Measurements from ENCODE around the gene ZNF3. TPM values are rescaled to one million over a fixed set of nuclear protein-coding genes. Genes with fewer than 3 reads are reported as not detected.

The ZNF3 gene
- total RNA-seq, 1 donor from 2014 or later = 56.0 TPM

- H3K27ac Mint-ChIP-seq = no peak overlapping the region
- H3K36me3 Mint-ChIP-seq = peaks cover 76% of the 10 kb centered on the region
- no peak for DNase-seq (ENCODE audit: low spot score)
- Histone ChIP-seq H2AFZ (replicated peaks) (no peak overlapping the region), H3K9ac (no peak overlapping the region), H4K20me1 (ENCODE audit: low read depth) (no peaks in the 10 kb centered on the region), H3K36me3 (peaks cover 75% of the 10 kb centered on the region), H3K4me3 (no peak overlapping the region), H3F3A (ENCODE audit: low read depth) (peaks cover 64% of the 10 kb centered on the region), H3K27me3 (no peaks in the 10 kb centered on the region), H3K27ac (no peak overlapping the region), H3K9me3 (ENCODE audit: low read depth) (peaks cover 52% of the 10 kb centered on the region), H3K4me2 (no peak overlapping the region), H3K4me1 (no peaks in the 10 kb centered on the region), H3K79me2 (ENCODE audit: low read depth) (peaks cover 15% of the 10 kb centered on the region)
- no peak for TF ChIP-seq EZH2phosphoT487 (IDR thresholded peaks at IDR 0.05)
- TF ChIP-seq EZH2 (IDR thresholded peaks at IDR 0.05) = no peak
- no peak for TF ChIP-seq CTCF (IDR thresholded peaks at IDR 0.05)
- H3K27me3 Mint-ChIP-seq (ENCODE audit: insufficient read depth, low read depth) = peaks cover 24% of the 10 kb centered on the region
- H3K9me3 Mint-ChIP-seq = peaks cover 70% of the 10 kb centered on the region
- no peaks in the 10 kb centered on the region for H3K4me1 Mint-ChIP-seq
- no peak overlapping the region for H3K4me3 Mint-ChIP-seq
Measured at GRCh38 chr7:100071018-100071723, 10.4 kb downstream of the ZNF3 start.

GRCh38 chr7:100069991-100070390 lies 11.5 kb downstream of the ZNF3 start:
- H3K27me3 Mint-ChIP-seq (ENCODE audit: insufficient read depth, low read depth) = peaks cover 22% of the 10 kb centered on the region
- Histone ChIP-seq H3K36me3 (peaks cover 63% of the 10 kb centered on the region), H3K27ac (no peak overlapping the region), H3K4me1 (no peaks in the 10 kb centered on the region), H3K4me2 (no peak overlapping the region), H3K4me3 (no peak overlapping the region), H3K9me3 (ENCODE audit: low read depth) (peaks cover 49% of the 10 kb centered on the region), H3K79me2 (ENCODE audit: low read depth) (peaks cover 3% of the 10 kb centered on the region), H3F3A (ENCODE audit: low read depth) (peaks cover 70% of the 10 kb centered on the region), H3K27me3 (no peaks in the 10 kb centered on the region), H3K9ac (no peak overlapping the region), H4K20me1 (ENCODE audit: low read depth) (no peaks in the 10 kb centered on the region), H2AFZ (replicated peaks) (no peak overlapping the region)
- H3K4me1 Mint-ChIP-seq = no peaks in the 10 kb centered on the region
- no peak for DNase-seq (ENCODE audit: low spot score)
- TF ChIP-seq EZH2 (IDR thresholded peaks at IDR 0.05) = no peak
- no peak for TF ChIP-seq EZH2phosphoT487 (IDR thresholded peaks at IDR 0.05)
- no peak for TF ChIP-seq CTCF (IDR thresholded peaks at IDR 0.05)
- peaks cover 58% of the 10 kb centered on the region for H3K9me3 Mint-ChIP-seq
- no peak overlapping the region for H3K4me3 Mint-ChIP-seq
- H3K36me3 Mint-ChIP-seq = peaks cover 71% of the 10 kb centered on the region
- no peak overlapping the region for H3K27ac Mint-ChIP-seq

- peaks cover 30% of the 10 kb centered on the region for H3K9me3 Mint-ChIP-seq
- H3K4me3 Mint-ChIP-seq = no peak overlapping the region
- H3K27ac ChIP-seq = no peak overlapping the region
- H3K36me3 ChIP-seq = peaks cover 33% of the 10 kb centered on the region
- H3K9ac ChIP-seq = no peak overlapping the region
- H3K4me1 Mint-ChIP-seq = no peaks in the 10 kb centered on the region
- no peaks in the 10 kb centered on the region for H4K20me1 ChIP-seq (ENCODE audit: low read depth)
- peaks cover 29% of the 10 kb centered on the region for H3K9me3 ChIP-seq (ENCODE audit: low read depth)
- no peaks in the 10 kb centered on the region for H3K4me1 ChIP-seq
- peaks cover 15% of the 10 kb centered on the region for H3K27me3 Mint-ChIP-seq (ENCODE audit: insufficient read depth, low read depth)
- peaks cover 63% of the 10 kb centered on the region for H3F3A ChIP-seq (ENCODE audit: low read depth)
- H3K36me3 Mint-ChIP-seq = peaks cover 60% of the 10 kb centered on the region
- H3K4me3 ChIP-seq = no peak overlapping the region
- H3K27ac Mint-ChIP-seq = no peak overlapping the region
- DNase-seq (ENCODE audit: low spot score) = no peak
- TF ChIP-seq EZH2 (IDR thresholded peaks at IDR 0.05) (no peak), EZH2phosphoT487 (IDR thresholded peaks at IDR 0.05) (no peak), CTCF (IDR thresholded peaks at IDR 0.05) (no peak)
- no peaks in the 10 kb centered on the region for H3K27me3 ChIP-seq
- H3K4me2 ChIP-seq = no peak overlapping the region
- no peaks in the 10 kb centered on the region for H3K79me2 ChIP-seq (ENCODE audit: low read depth)
- H2AFZ ChIP-seq (replicated peaks) = no peak overlapping the region
Measured at GRCh38 chr7:100066953-100067352, 14.6 kb downstream of the ZNF3 start.
